Esophagus squamous epithelium (tissue), 5 donors: ENCODE data around the gene REEP2. TPM values are rescaled to one million over a fixed set of nuclear protein-coding genes. Genes with fewer than 3 reads are reported as not detected.

Source experiments
- DNase-seq: peaks from one replicate; lab custom pipeline; 2025; lab: John Stamatoyannopoulos, UW
- H3K27ac ChIP-seq, 4 donors: fragments of 200-600 bp; sonication (generic); one replicate each; pipeline ENCODE4 v1.5.1; 2016 to 2019; ENCODE audit warnings: mild to moderate bottlenecking in 1 of 4
- H3K27me3 ChIP-seq, 4 donors: fragments of 200-600 bp; sonication (generic); 1 replicate in 3 of 4; 2 replicates in 1 of 4; pipeline versions ENCODE4 v1.5.1 to v1.6.0; 2017 to 2021; ENCODE audit warnings: antibody characterized with exemption in 1 of 4
- H3K36me3 ChIP-seq, 3 donors: fragments of 200-600 bp; sonication (generic); one replicate each; pipeline ENCODE4 v1.5.1; 2016 to 2019
- H3K4me1 ChIP-seq, 3 donors: fragments of 200-600 bp; sonication (generic); one replicate each; pipeline ENCODE4 v1.5.1; 2017 to 2019
- H3K4me3 ChIP-seq, 4 donors: fragments of 200-600 bp; sonication (generic); 1 replicate in 3 of 4; 2 replicates in 1 of 4; pipeline ENCODE4 v1.5.1; 2016 to 2019; ENCODE audit warnings: mild to moderate bottlenecking in 2 of 4, moderate library complexity in 1 of 4
- H3K9me3 ChIP-seq, 3 donors: fragments of 200-600 bp; sonication (generic); one replicate each; pipeline ENCODE4 v1.5.1; 2016 to 2019
- POLR2A ChIP-seq, 4 donors: fragments of 450-650 bp; IDR thresholded peaks; one replicate each; pipeline ENCODE4 v1.6.1; 2017; ENCODE audit warnings: antibody characterized with exemption in 4 of 4, mild to moderate bottlenecking in 4 of 4, moderate library complexity in 3 of 4
- WGBS, 2 donors: methylation state at CpG; one replicate each; pipeline ENCODE4 v1.1.5; 2018; 5-methylcytosine and 5-hydroxymethylcytosine counted together
- intact Hi-C: fragments of 100-400 bp; cut with DNase I; formaldehyde crosslinking; loops from one replicate; pipeline ENCODE4 v1.15.0; 2022
- total RNA-seq, 4 donors: library from RNA; depleted of rRNA; stranded (reverse); fragments of >200 nt; gene quantifications; one replicate each; pipeline ENCODE4 v1.1.0, GENCODE V29; 2016
- TF ChIP-seq, protein P1 (sequence below), 6 experiments: fragments of 450-650 bp in 4 of 6; fragments of 200-600 bp in 2 of 6; sonication (generic) in 2 of 6; IDR thresholded peaks; one replicate each; pipeline ENCODE4 v1.5.1; 2016 to 2019; ENCODE audit warnings: antibody characterized with exemption in 6 of 6, mild to moderate bottlenecking in 4 of 6, moderate library complexity in 4 of 6
- donor health status: DM: yes; HTN: yes; CAD: no.

Gene REEP2
- total RNA-seq, 4 donors from 2014 or later: 0.11 to 3.8 (median 0.20) TPM

DNA sequence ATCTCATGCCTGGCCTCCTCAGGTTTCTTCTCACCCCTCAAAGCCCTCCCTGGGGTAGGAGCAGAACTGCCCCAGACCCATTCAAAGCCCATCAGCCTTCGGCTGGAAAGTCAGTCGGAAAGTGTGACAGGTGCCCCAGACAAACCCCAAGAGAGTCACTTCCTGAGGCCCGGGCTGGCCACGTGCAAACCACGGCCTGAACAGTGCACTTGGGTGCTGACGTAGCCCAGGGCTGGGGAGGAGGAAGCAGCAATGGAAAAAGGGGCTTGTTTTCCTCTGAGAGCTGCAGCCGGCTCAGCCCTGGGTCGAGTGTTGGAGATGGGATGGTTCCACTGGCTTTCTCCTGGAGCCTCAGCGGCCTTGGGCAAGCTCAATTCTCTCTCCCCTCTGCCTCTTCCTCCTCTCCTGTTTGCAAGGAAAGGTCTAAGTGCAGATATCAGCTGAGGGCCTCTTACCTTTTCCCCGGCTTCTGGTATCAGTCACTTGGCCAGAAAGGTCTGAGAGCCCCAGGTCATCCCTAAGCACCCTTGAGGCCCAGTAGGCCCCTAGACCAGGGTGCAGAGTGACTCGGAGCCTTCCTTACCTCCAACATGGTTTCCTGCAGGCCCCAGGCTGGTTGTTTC is 20.6 kb downstream of the REEP2 start:
- WGBS, 2 donors: 77 to 78% methylated on average over 4 to 6 of the region's 11 CpGs
- no peak for DNase-seq
- no peaks in the 10 kb centered on the region for H3K27me3 ChIP-seq
- peaks cover 4 to 57% (median 20%) of the 10 kb centered on the region in 3 donors for H3K4me1 ChIP-seq
- H3K9me3 ChIP-seq: no peaks in the 10 kb centered on the region
- no peak overlapping the region for H3K4me3 ChIP-seq
- H3K36me3 ChIP-seq: no peaks in the 10 kb centered on the region
- intact Hi-C loops: no loop called here
- TF ChIP-seq, protein P1, sequence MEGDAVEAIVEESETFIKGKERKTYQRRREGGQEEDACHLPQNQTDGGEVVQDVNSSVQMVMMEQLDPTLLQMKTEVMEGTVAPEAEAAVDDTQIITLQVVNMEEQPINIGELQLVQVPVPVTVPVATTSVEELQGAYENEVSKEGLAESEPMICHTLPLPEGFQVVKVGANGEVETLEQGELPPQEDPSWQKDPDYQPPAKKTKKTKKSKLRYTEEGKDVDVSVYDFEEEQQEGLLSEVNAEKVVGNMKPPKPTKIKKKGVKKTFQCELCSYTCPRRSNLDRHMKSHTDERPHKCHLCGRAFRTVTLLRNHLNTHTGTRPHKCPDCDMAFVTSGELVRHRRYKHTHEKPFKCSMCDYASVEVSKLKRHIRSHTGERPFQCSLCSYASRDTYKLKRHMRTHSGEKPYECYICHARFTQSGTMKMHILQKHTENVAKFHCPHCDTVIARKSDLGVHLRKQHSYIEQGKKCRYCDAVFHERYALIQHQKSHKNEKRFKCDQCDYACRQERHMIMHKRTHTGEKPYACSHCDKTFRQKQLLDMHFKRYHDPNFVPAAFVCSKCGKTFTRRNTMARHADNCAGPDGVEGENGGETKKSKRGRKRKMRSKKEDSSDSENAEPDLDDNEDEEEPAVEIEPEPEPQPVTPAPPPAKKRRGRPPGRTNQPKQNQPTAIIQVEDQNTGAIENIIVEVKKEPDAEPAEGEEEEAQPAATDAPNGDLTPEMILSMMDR (IDR thresholded peaks at IDR 0.05): no peak
- no peak for TF ChIP-seq POLR2A (IDR thresholded peaks at IDR 0.05)
- H3K27ac ChIP-seq: peak overlapping the region in 1 of 4 donors; percentile 9

DNA sequence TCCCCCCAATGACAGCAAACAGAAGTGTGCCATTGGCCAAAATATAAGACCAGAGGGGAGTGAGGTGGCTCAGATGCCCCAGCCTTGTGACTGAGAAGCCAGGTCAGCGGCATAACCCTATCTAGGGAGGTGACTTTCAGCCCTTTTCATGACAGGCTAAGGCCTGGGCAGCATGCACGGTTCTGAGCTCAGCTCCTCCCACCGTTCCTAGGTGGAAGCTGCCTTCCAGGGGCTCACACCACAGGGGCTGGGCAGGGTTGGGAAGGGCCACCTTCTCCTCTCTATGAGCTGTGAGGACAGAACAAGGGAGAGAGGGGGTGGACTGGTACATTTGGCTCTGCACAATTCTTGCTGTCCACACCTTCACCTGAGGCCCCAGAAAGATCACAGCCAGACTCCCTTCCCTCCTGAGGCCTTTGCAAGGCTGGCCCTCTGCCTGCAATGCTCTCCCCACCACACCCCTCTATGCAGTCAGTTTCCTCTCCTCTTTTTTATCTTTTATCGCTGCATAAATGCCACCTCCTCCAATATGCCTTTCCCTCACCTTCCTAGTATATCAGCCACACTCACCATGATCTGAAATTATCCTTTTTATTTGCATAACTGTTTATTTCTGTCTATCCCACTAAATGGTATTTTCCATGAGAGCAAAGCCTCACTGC is 21.3 kb downstream of the REEP2 start:
- no peak for DNase-seq
- TF ChIP-seq POLR2A (IDR thresholded peaks at IDR 0.05): no peak
- TF ChIP-seq, protein P1 (IDR thresholded peaks at IDR 0.05): no peak
- H3K27ac ChIP-seq: peak overlapping the region in 1 of 4 donors; percentile 1
- no peaks in the 10 kb centered on the region for H3K27me3 ChIP-seq
- no peaks in the 10 kb centered on the region for H3K36me3 ChIP-seq
- H3K9me3 ChIP-seq: no peaks in the 10 kb centered on the region
- no peak overlapping the region for H3K4me3 ChIP-seq
- intact Hi-C loops: loop anchor here (5.0 to 10.0 kb wide), 2 partner anchors 42 to 85 kb away; partner anchors contain the start of gene ETF1
- peaks cover 4 to 58% (median 20%) of the 10 kb centered on the region in 3 donors for H3K4me1 ChIP-seq
- WGBS, 2 donors: 93 to 94% methylated on average over 1 to 2 of the region's 4 CpGs

DNA sequence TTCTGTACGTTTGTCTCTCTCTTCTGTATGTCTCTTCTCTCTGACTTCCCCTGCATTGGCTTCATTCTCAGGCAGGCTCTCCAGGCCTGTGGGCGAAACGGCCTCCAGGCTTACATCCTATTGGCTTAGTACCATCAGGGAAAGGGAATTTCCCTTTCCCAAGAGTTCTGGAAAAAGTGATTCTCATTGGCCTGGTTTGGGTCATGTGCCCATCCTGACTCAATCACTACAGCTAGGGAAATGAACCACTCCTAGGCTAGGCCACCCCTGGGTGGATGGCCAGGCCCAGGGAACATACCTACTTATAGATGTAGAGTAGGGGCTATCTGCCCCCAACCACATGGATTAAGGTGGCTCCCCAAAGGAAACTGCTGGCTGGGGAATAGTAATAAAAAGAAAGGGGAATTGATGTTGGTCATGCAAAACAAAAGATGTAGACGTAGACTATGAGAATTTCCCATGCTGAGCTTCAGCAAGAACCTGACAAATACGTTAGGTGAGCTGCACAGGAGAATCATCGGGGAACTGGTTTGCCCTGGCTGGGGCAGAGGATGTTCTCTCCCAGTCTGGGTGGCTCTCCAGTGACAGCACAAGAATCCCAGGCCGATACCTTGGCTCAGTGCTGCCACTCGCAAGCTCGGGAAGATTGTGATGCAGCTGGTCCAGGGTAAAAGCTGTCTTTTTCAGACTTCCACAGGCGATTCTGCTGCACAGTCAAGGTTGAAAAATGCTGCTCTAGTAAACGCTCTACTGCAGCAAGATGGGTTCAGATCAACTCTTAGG is 22.7 kb downstream of the REEP2 start:
- peak overlapping the region in 1 of 4 donors; percentile 49 for H3K27ac ChIP-seq

GRCh38 chr5:138463419-138464007 is 24.7 kb downstream of the REEP2 start:
- Histone ChIP-seq H3K4me3 (peak overlapping the region; percentile 80 to 90 (median 85)), H3K27ac (peak overlapping the region; percentile 99), H3K4me1 (peaks cover 28 to 76% (median 42%) of the 10 kb centered on the region in 3 donors), H3K27me3 (no peaks in the 10 kb centered on the region), H3K36me3 (peaks cover 0 to 20% (median 0%) of the 10 kb centered on the region in 3 donors), H3K9me3 (no peaks in the 10 kb centered on the region)
- intact Hi-C loops: loop anchor here (5.0 to 10.0 kb wide), 2 partner anchors 39 to 81 kb away; partner anchors contain the start of gene ETF1
- 11 to 18% methylated on average over 17 to 19 of the region's 21 CpGs for WGBS, 2 donors
- DNase-seq: no peak
- TF ChIP-seq POLR2A (IDR thresholded peaks at IDR 0.05): no peak
- TF ChIP-seq, protein P1 (IDR thresholded peaks at IDR 0.05): no peak

More for the DNA sequence above, 22.7 kb downstream of the REEP2 start:
- DNase-seq: no peak
- WGBS, 2 donors: 70 to 72% methylated on average over 10 to 11 of the region's 11 CpGs
- Histone ChIP-seq H3K4me1 (peaks cover 12 to 68% (median 25%) of the 10 kb centered on the region in 3 donors), H3K4me3 (no peak overlapping the region), H3K27me3 (no peaks in the 10 kb centered on the region), H3K9me3 (no peaks in the 10 kb centered on the region), H3K36me3 (no peaks in the 10 kb centered on the region)
- intact Hi-C loops: loop anchor here (5.0 to 10.0 kb wide), 2 partner anchors 41 to 83 kb away; partner anchors contain the start of gene ETF1
- no peak for TF ChIP-seq POLR2A (IDR thresholded peaks at IDR 0.05)
- TF ChIP-seq, protein P1 (IDR thresholded peaks at IDR 0.05): no peak
